G401 (cell line): ENCODE results near the gene UQCC2. TPM values are rescaled to one million over a fixed set of nuclear protein-coding genes. Genes with fewer than 3 reads are reported as not detected.

Experiments used
- DNase-seq: peaks from one replicate; pipeline ENCODE4 v3.0.0-alpha.2; 2015; ENCODE audit warnings: low spot score
- in situ Hi-C: cut with HindIII; loops from 2 replicates; pipeline ENCODE4 v1.10.0; 2016; ENCODE audit warnings: low sequenced_read_pairs, mixed read lengths
- total RNA-seq: library from RNA; depleted of rRNA; stranded (reverse); fragments of >200 nt; shearing (Covaris generic); gene quantifications from 2 replicates; pipeline ENCODE4 v1.2.3, GENCODE V29; 2014

UQCC2 gene
- total RNA-seq, 1 experiment from 2014 or later, result 24.9 TPM

- in situ Hi-C loops, result no loop called here
These were observed 1.4 kb upstream of the UQCC2 start for GRCh38 chr6:33712914-33713313.

GRCh38 chr6:33710296-33711121, 991 bp downstream of the UQCC2 start:
- in situ Hi-C loops, result no loop called here
- DNase-seq, result no peak

More at GRCh38 chr6:33712914-33713313, 1.4 kb upstream of the UQCC2 start:
- DNase-seq, result no peak

GRCh38 chr6:33709605-33710295, 1.8 kb downstream of the UQCC2 start:
- in situ Hi-C loops, result no loop called here
- DNase-seq, result peak; percentile 14

GRCh38 chr6:33708516-33709204, 2.8 kb downstream of the UQCC2 start:
- DNase-seq, result no peak
- in situ Hi-C loops, result no loop called here

- DNase-seq, result no peak
- in situ Hi-C loops, result no loop called here
These were observed 3.7 kb downstream of the UQCC2 start for GRCh38 chr6:33707771-33708170.

GRCh38 chr6:33705955-33706725, 5.4 kb downstream of the UQCC2 start:
- DNase-seq, result no peak
- in situ Hi-C loops, result no loop called here

- no peak for DNase-seq
- in situ Hi-C loops, result no loop called here
These were observed 6.1 kb downstream of the UQCC2 start for GRCh38 chr6:33705268-33705885.

GRCh38 chr6:33704215-33705066, 7.1 kb downstream of the UQCC2 start:
- no peak for DNase-seq
- in situ Hi-C loops, result no loop called here

- peak; percentile 60 for DNase-seq
- in situ Hi-C loops, result no loop called here
These were observed 9.0 kb downstream of the UQCC2 start for GRCh38 chr6:33702345-33702977.

GRCh38 chr6:33700391-33701050, 11.0 kb downstream of the UQCC2 start:
- DNase-seq, result peak; percentile 65
- in situ Hi-C loops, result no loop called here

GRCh38 chr6:33699739-33700138, 11.8 kb downstream of the UQCC2 start:
- in situ Hi-C loops, result no loop called here
- DNase-seq, result no peak

GRCh38 chr6:33699131-33699530, 12.4 kb downstream of the UQCC2 start:
- in situ Hi-C loops, result no loop called here
- DNase-seq, result no peak

GRCh38 chr6:33698494-33698893, 13.0 kb downstream of the UQCC2 start:
- in situ Hi-C loops, result no loop called here
- no peak for DNase-seq

GRCh38 chr6:33697845-33698244, 13.7 kb downstream of the UQCC2 start:
- in situ Hi-C loops, result no loop called here
- no peak for DNase-seq

GRCh38 chr6:33696548-33697518, 14.7 kb downstream of the UQCC2 start:
- peak; percentile 53 for DNase-seq
- in situ Hi-C loops, result no loop called here

- in situ Hi-C loops, result no loop called here
- DNase-seq, result no peak
These were observed 15.4 kb downstream of the UQCC2 start for GRCh38 chr6:33696076-33696475.
